ENCODE data around the gene PARS2. TPM values are rescaled to one million over a fixed set of nuclear protein-coding genes. Genes with fewer than 3 reads are reported as not detected.
A peak's percentile ranks its signal among the peaks of the same experiment; 100 is the strongest.

Gene PARS2
- total and polyA plus RNA-seq, 4 donors = 1.3 to 4.3 (median 2.7) TPM

DNA sequence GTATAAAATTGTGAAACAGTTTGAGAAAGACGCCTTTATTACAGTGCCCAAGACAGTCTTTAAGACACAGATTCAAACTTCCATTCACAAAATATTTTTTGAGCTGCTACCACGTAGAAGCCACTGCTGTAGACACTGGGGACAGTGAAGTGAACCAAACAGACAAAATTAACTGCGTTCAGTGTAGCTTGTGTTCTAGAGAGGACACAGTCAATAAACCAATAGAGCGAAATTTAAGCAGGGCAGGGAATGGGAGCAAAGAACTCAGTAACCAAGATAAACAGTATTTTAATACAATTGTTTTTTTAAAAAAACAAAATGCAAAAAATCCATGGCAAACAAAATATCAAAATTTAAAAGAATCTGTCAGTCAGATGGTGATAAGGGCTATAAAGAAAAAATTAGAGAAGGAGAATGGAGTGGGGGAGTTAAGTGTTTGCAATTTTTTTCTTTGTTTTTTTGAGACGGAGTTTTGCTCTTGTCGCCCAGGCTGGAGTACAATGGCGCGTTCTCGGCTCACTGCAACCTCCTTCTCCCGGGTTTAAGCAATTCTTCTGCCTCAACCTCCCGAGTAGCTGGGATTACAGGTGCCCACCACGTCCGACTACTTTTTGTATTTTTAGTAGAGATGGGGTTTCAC, 719 bp upstream of the PARS2 start:
- WGBS, 2 donors = 60 to 69% methylated on average over 13 of the region's 13 CpGs
- peak overlapping the region in 1 of 2 donors; percentile 54 for H3K27ac ChIP-seq (ENCODE audit: low read depth in 1 of 2, low read length in 1 of 2)
- no peaks in the 10 kb centered on the region for H3K27me3 ChIP-seq (ENCODE audit: control insufficient read depth in 3 of 3, insufficient read depth in 3 of 3, low read length in 2 of 3)
- H3K4me3 ChIP-seq = peak overlapping the region; percentile 15
- peak overlapping the region; percentile 4 to 60 for H3K9ac ChIP-seq (ENCODE audit: insufficient read depth in 1 of 2, low read length in 2 of 2)
- H3K4me1 ChIP-seq (ENCODE audit: control insufficient read depth in 5 of 5, insufficient read depth in 5 of 5, low read length in 5 of 5) = peaks cover 0 to 14% (median 0%) of the 10 kb centered on the region in 5 donors
- no peaks in the 10 kb centered on the region for H3K36me3 ChIP-seq (ENCODE audit: control insufficient read depth in 4 of 4, insufficient read depth in 4 of 4, low read length in 4 of 4)
- no peak for TF ChIP-seq CTCF (IDR thresholded peaks at IDR 0.05; ENCODE audit: control extremely low read depth, extremely low read depth)
- no peaks in the 10 kb centered on the region for H3K9me3 ChIP-seq (ENCODE audit: control insufficient read depth in 4 of 4, insufficient read depth in 3 of 4, low read length in 3 of 4)
- DNase-seq (no peak), ATAC-seq (ENCODE audit: insufficient read depth, low FRiP score) (no peak)

DNA sequence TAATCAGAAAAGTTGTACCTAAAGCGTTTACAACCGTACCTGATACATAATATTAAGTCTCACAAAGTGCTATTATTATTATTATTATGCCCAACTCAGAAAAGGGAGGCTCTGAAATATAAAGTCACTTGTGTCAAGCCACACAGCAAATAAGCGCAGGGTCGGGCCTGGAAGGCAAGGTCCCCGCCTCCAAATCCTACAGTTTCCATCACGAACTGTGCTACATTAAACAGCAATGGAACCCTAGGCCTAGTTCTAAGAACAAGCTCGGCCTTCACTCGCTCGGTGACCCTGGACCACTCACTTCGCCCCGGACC, 549 bp downstream of the PARS2 start:
- peak overlapping the region; percentile 89 to 91 for H3K9ac ChIP-seq (ENCODE audit: insufficient read depth in 1 of 2, low read length in 2 of 2)
- no peak for TF ChIP-seq CTCF (IDR thresholded peaks at IDR 0.05; ENCODE audit: control extremely low read depth, extremely low read depth)
- H3K4me3 ChIP-seq = peak overlapping the region; percentile 91
- H3K27ac ChIP-seq (ENCODE audit: low read depth in 1 of 2, low read length in 1 of 2) = peak overlapping the region; percentile 74 to 85
- DNase-seq = no peak
- H3K4me1 ChIP-seq (ENCODE audit: control insufficient read depth in 5 of 5, insufficient read depth in 5 of 5, low read length in 5 of 5) = peaks cover 0 to 14% (median 0%) of the 10 kb centered on the region in 5 donors
- 3 to 6% methylated on average over 11 of the region's 11 CpGs for WGBS, 2 donors
- ATAC-seq (ENCODE audit: insufficient read depth, low FRiP score) = no peak
- no peaks in the 10 kb centered on the region for H3K27me3 ChIP-seq (ENCODE audit: control insufficient read depth in 3 of 3, insufficient read depth in 3 of 3, low read length in 2 of 3)
- peaks cover 0 to under 1% (median 0%) of the 10 kb centered on the region in 4 donors for H3K36me3 ChIP-seq (ENCODE audit: control insufficient read depth in 4 of 4, insufficient read depth in 4 of 4, low read length in 4 of 4)
- H3K9me3 ChIP-seq (ENCODE audit: control insufficient read depth in 4 of 4, insufficient read depth in 3 of 4, low read length in 3 of 4) = no peaks in the 10 kb centered on the region

- no peak overlapping the region for H3K9ac ChIP-seq (ENCODE audit: insufficient read depth in 1 of 2, low read length in 2 of 2)
- no peak for DNase-seq
- H3K27ac ChIP-seq (ENCODE audit: low read depth in 1 of 2, low read length in 1 of 2) = no peak overlapping the region
- ATAC-seq (ENCODE audit: insufficient read depth, low FRiP score) = no peak
- H3K9me3 ChIP-seq (ENCODE audit: control insufficient read depth in 4 of 4, insufficient read depth in 3 of 4, low read length in 3 of 4) = no peaks in the 10 kb centered on the region
- WGBS, 2 donors = 95 to 96% methylated on average over 20 of the region's 20 CpGs
- H3K27me3 ChIP-seq (ENCODE audit: control insufficient read depth in 3 of 3, insufficient read depth in 3 of 3, low read length in 2 of 3) = no peaks in the 10 kb centered on the region
- peaks cover 0 to 12% (median 10%) of the 10 kb centered on the region in 4 donors for H3K36me3 ChIP-seq (ENCODE audit: control insufficient read depth in 4 of 4, insufficient read depth in 4 of 4, low read length in 4 of 4)
- H3K4me3 ChIP-seq = no peak overlapping the region
- peaks cover 0 to 9% (median 0%) of the 10 kb centered on the region in 5 donors for H3K4me1 ChIP-seq (ENCODE audit: control insufficient read depth in 5 of 5, insufficient read depth in 5 of 5, low read length in 5 of 5)
- no peak for TF ChIP-seq CTCF (IDR thresholded peaks at IDR 0.05; ENCODE audit: control extremely low read depth, extremely low read depth)
Measured at GRCh38 chr1:54758678-54759348, 5.5 kb downstream of the PARS2 start.

Measured in lung (tissue), 12 donors.